SU-DHL-6 (cell line): ENCODE results near the gene OOSP4A.

ENCODE experiments used
- H2AFZ ChIP-seq: fragments of 200-600 bp; sonication (generic); 2 replicates; pipeline ENCODE4 v1.6.1; 2014; ENCODE audit warnings: low read depth, mild to moderate bottlenecking, moderate library complexity, mixed read lengths, antibody characterized with exemption, low read length; ENCODE audit not compliant: severe bottlenecking
- H3F3A ChIP-seq: fragments of 200-600 bp; shearing (Covaris generic); 2 replicates; pipeline ENCODE4 v1.6.0; 2016; ENCODE audit warnings: antibody characterized with exemption, mild to moderate bottlenecking; ENCODE audit not compliant: insufficient read depth
- H3K27ac ChIP-seq: fragments of 200-600 bp; sonication (generic); 2 replicates; pipeline ENCODE4 v1.5.1; 2016; ENCODE audit warnings: low read depth, mild to moderate bottlenecking, low read length, moderate library complexity, mixed read lengths
- H3K27me3 ChIP-seq: fragments of 200-600 bp; sonication (generic), shearing (Covaris generic); 2 replicates; pipeline ENCODE4 v1.6.0; 2014; ENCODE audit warnings: mild to moderate bottlenecking, low read length
- H3K36me3 ChIP-seq: fragments of 200-600 bp; sonication (generic); 2 replicates; pipeline ENCODE4 v1.6.1; 2014; ENCODE audit warnings: mild to moderate bottlenecking, low read length, mixed read lengths
- H3K4me2 ChIP-seq: fragments of 300-600, 200-600 bp; shearing (Covaris generic), sonication (generic); 2 replicates; pipeline ENCODE4 v1.6.0; 2014; ENCODE audit warnings: low read length, low read depth, mild to moderate bottlenecking; ENCODE audit not compliant: poor library complexity, severe bottlenecking
- H3K4me3 ChIP-seq: fragments of 200-600 bp; sonication (generic); 2 replicates; pipeline ENCODE4 v1.5.1; 2014; ENCODE audit warnings: antibody characterized with exemption, low read length, mild to moderate bottlenecking, mixed read lengths; ENCODE audit not compliant: insufficient read depth, poor library complexity, severe bottlenecking
- H3K79me2 ChIP-seq: fragments of 200-600 bp; sonication (generic); 2 replicates; pipeline ENCODE4 v1.6.1; 2014; ENCODE audit warnings: mild to moderate bottlenecking, low read length, moderate library complexity; ENCODE audit not compliant: insufficient read depth
- H3K9ac ChIP-seq: fragments of 200-600 bp; sonication (generic); 2 replicates; pipeline ENCODE4 v1.7.0; 2014; ENCODE audit warnings: mild to moderate bottlenecking, low read length
- H3K9me2 ChIP-seq: fragments of 200-600 bp; sonication (generic); replicated peaks from 2 replicates; pipeline ENCODE4 v1.6.1; 2014; ENCODE audit warnings: low read length; ENCODE audit not compliant: insufficient read depth
- H3K9me3 ChIP-seq: fragments of 200-600 bp; sonication (generic); 2 replicates; pipeline ENCODE4 v1.6.1; 2014; ENCODE audit warnings: low read length, mixed read lengths; ENCODE audit not compliant: insufficient read depth
- H4K20me1 ChIP-seq: fragments of 200-600 bp; sonication (generic); 2 replicates; pipeline ENCODE4 v1.6.1; 2014; ENCODE audit warnings: low read depth, mild to moderate bottlenecking, antibody characterized with exemption, low read length, moderate library complexity, mixed read lengths
- EZH2phosphoT487 ChIP-seq: fragments of 200-600 bp; sonication (generic), shearing (Covaris generic); conservative IDR thresholded peaks from 2 replicates; pipeline ENCODE4 v1.6.1; 2018; ENCODE audit warnings: mild to moderate bottlenecking, antibody characterized with exemption, low read length, moderate library complexity, mixed read lengths
- TF ChIP-seq, protein P1 (sequence below): fragments of 200-600 bp; sonication (generic); IDR thresholded peaks from one replicate; pipeline ENCODE4 v1.5.1; 2017; ENCODE audit warnings: antibody characterized with exemption, mild to moderate bottlenecking, low read length, moderate library complexity; ENCODE audit not compliant: insufficient read depth, poor library complexity, severe bottlenecking

OOSP4A gene

GRCh38 chr11:59962107-59962482, 1.7 kb upstream of the OOSP4A start:
- H3F3A ChIP-seq, result no peaks in the 10 kb centered on the region

GRCh38 chr11:59965424-59965823, 1.6 kb downstream of the OOSP4A start:
- H3K4me2 ChIP-seq, result no peak overlapping the region
- H3F3A ChIP-seq, result no peaks in the 10 kb centered on the region
- no peaks in the 10 kb centered on the region for H3K79me2 ChIP-seq
- H3K27me3 ChIP-seq, result no peaks in the 10 kb centered on the region
- no peak overlapping the region for H2AFZ ChIP-seq
- no peak for TF ChIP-seq EZH2phosphoT487
- TF ChIP-seq, protein P1, sequence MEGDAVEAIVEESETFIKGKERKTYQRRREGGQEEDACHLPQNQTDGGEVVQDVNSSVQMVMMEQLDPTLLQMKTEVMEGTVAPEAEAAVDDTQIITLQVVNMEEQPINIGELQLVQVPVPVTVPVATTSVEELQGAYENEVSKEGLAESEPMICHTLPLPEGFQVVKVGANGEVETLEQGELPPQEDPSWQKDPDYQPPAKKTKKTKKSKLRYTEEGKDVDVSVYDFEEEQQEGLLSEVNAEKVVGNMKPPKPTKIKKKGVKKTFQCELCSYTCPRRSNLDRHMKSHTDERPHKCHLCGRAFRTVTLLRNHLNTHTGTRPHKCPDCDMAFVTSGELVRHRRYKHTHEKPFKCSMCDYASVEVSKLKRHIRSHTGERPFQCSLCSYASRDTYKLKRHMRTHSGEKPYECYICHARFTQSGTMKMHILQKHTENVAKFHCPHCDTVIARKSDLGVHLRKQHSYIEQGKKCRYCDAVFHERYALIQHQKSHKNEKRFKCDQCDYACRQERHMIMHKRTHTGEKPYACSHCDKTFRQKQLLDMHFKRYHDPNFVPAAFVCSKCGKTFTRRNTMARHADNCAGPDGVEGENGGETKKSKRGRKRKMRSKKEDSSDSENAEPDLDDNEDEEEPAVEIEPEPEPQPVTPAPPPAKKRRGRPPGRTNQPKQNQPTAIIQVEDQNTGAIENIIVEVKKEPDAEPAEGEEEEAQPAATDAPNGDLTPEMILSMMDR, result no peak
- H4K20me1 ChIP-seq, result no peaks in the 10 kb centered on the region
- no peaks in the 10 kb centered on the region for H3K36me3 ChIP-seq
- H3K9me3 ChIP-seq, result no peaks in the 10 kb centered on the region
- H3K9me2 ChIP-seq, result no peaks in the 10 kb centered on the region
- no peak overlapping the region for H3K9ac ChIP-seq
- no peak overlapping the region for H3K4me3 ChIP-seq
- H3K27ac ChIP-seq, result no peak overlapping the region

More at GRCh38 chr11:59962107-59962482, 1.7 kb upstream of the OOSP4A start:
- TF ChIP-seq EZH2phosphoT487, result no peak
- TF ChIP-seq, protein P1, result no peak
- H3K4me3 ChIP-seq, result no peak overlapping the region
- H3K9me3 ChIP-seq, result no peaks in the 10 kb centered on the region
- H3K27me3 ChIP-seq, result no peaks in the 10 kb centered on the region
- H3K36me3 ChIP-seq, result no peaks in the 10 kb centered on the region
- no peak overlapping the region for H2AFZ ChIP-seq
- no peak overlapping the region for H3K27ac ChIP-seq
- H3K79me2 ChIP-seq, result no peaks in the 10 kb centered on the region
- H3K9me2 ChIP-seq, result no peaks in the 10 kb centered on the region
- no peaks in the 10 kb centered on the region for H4K20me1 ChIP-seq
- H3K9ac ChIP-seq, result no peak overlapping the region
- no peak overlapping the region for H3K4me2 ChIP-seq

- H3K9me2 ChIP-seq, result no peaks in the 10 kb centered on the region
- no peaks in the 10 kb centered on the region for H3K9me3 ChIP-seq
- no peaks in the 10 kb centered on the region for H3K79me2 ChIP-seq
- no peak overlapping the region for H2AFZ ChIP-seq
- H3K4me3 ChIP-seq, result no peak overlapping the region
- no peaks in the 10 kb centered on the region for H3K36me3 ChIP-seq
- no peaks in the 10 kb centered on the region for H4K20me1 ChIP-seq
- no peaks in the 10 kb centered on the region for H3F3A ChIP-seq
- TF ChIP-seq EZH2phosphoT487, result no peak
- TF ChIP-seq, protein P1, result no peak
- no peak overlapping the region for H3K4me2 ChIP-seq
- H3K9ac ChIP-seq, result no peak overlapping the region
- no peak overlapping the region for H3K27ac ChIP-seq
- no peaks in the 10 kb centered on the region for H3K27me3 ChIP-seq
These were observed 2.4 kb downstream of the OOSP4A start for GRCh38 chr11:59966201-59966600.
